Fibroblast of pulmonary artery (primary cell): ENCODE measurements around the gene RASL12.

Experiments
- DNase-seq: peaks from one replicate; pipeline ENCODE4 v3.0.0-alpha.2; 2010; ENCODE audit warnings: low read depth
- H3K4me3 ChIP-seq: replicated peaks from 2 replicates; pipeline ENCODE4 v1.5.1; 2011; ENCODE audit warnings: low read depth, mild to moderate bottlenecking, control low read depth, low read length, moderate library complexity
- TF ChIP-seq, protein P1 (sequence below): IDR thresholded peaks from 2 replicates; pipeline ENCODE4 v1.5.1; 2011; ENCODE audit warnings: mild to moderate bottlenecking, control low read depth, low read length, inconsistent platforms; ENCODE audit errors: missing control alignments

The RASL12 gene

GRCh38 chr15:65004993-65005392 lies 62.8 kb downstream of the RASL12 start:
- DNase-seq, result no peak
- TF ChIP-seq, protein P1, sequence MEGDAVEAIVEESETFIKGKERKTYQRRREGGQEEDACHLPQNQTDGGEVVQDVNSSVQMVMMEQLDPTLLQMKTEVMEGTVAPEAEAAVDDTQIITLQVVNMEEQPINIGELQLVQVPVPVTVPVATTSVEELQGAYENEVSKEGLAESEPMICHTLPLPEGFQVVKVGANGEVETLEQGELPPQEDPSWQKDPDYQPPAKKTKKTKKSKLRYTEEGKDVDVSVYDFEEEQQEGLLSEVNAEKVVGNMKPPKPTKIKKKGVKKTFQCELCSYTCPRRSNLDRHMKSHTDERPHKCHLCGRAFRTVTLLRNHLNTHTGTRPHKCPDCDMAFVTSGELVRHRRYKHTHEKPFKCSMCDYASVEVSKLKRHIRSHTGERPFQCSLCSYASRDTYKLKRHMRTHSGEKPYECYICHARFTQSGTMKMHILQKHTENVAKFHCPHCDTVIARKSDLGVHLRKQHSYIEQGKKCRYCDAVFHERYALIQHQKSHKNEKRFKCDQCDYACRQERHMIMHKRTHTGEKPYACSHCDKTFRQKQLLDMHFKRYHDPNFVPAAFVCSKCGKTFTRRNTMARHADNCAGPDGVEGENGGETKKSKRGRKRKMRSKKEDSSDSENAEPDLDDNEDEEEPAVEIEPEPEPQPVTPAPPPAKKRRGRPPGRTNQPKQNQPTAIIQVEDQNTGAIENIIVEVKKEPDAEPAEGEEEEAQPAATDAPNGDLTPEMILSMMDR, result no peak
- H3K4me3 ChIP-seq, result no peak overlapping the region
